ENCODE measurements around the gene CLEC14A.

The CLEC14A gene

GRCh38 chr14:38279572-38279971, 23.7 kb upstream of the CLEC14A start:
- no peak for DNase-seq (ENCODE audit: low read depth)
- no peak overlapping the region for H3K4me3 ChIP-seq (ENCODE audit: low read depth, low read length)
- TF ChIP-seq MYC (IDR thresholded peaks at IDR 0.05; ENCODE audit: low read depth, low read length), result no peak
- TF ChIP-seq CTCF (IDR thresholded peaks at IDR 0.05; ENCODE audit: low read depth, low read length), result no peak
- TF ChIP-seq, protein P1, sequence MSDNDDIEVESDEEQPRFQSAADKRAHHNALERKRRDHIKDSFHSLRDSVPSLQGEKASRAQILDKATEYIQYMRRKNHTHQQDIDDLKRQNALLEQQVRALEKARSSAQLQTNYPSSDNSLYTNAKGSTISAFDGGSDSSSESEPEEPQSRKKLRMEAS (IDR thresholded peaks at IDR 0.05; ENCODE audit: low read depth, low read length), result no peak
- TF ChIP-seq POLR2A (IDR thresholded peaks at IDR 0.05; ENCODE audit: extremely low read depth, insufficient read length), result no peak

- TF ChIP-seq POLR2A (IDR thresholded peaks at IDR 0.05; ENCODE audit: extremely low read depth, insufficient read length) (no peak), CTCF (IDR thresholded peaks at IDR 0.05; ENCODE audit: low read depth, low read length) (no peak), MYC (IDR thresholded peaks at IDR 0.05; ENCODE audit: low read depth, low read length) (no peak)
- TF ChIP-seq, protein P1 (IDR thresholded peaks at IDR 0.05; ENCODE audit: low read depth, low read length), result no peak
- no peak for DNase-seq (ENCODE audit: low read depth)
- no peak overlapping the region for H3K4me3 ChIP-seq (ENCODE audit: low read depth, low read length)
Observed at GRCh38 chr14:38278035-38278434, 22.1 kb upstream of the CLEC14A start.

DNA sequence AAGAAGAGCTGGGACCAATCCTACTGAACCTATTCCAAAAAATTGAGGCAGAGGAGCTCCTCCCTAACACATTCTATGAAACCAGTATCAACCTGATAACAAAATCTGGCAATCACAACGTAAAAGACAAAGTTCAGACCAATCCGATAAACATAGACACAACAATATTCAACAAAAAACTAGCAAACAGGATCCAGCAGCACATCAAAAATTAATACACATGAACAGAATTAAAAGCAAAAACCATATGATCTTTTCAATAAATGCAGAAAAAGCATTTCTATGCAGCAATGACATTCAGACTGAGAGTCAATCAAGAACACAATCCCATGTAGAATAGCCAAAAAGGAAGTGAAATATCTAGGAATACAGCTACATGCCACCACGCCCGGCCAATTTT, 7.0 kb upstream of the CLEC14A start:
- no peak for DNase-seq (ENCODE audit: low read depth)
- no peak for TF ChIP-seq MYC (IDR thresholded peaks at IDR 0.05; ENCODE audit: low read depth, low read length)
- TF ChIP-seq, protein P1 (IDR thresholded peaks at IDR 0.05; ENCODE audit: low read depth, low read length), result no peak
- no peak for TF ChIP-seq CTCF (IDR thresholded peaks at IDR 0.05; ENCODE audit: low read depth, low read length)
- TF ChIP-seq POLR2A (IDR thresholded peaks at IDR 0.05; ENCODE audit: extremely low read depth, insufficient read length), result no peak
- H3K4me3 ChIP-seq (ENCODE audit: low read depth, low read length), result no peak overlapping the region

DNA sequence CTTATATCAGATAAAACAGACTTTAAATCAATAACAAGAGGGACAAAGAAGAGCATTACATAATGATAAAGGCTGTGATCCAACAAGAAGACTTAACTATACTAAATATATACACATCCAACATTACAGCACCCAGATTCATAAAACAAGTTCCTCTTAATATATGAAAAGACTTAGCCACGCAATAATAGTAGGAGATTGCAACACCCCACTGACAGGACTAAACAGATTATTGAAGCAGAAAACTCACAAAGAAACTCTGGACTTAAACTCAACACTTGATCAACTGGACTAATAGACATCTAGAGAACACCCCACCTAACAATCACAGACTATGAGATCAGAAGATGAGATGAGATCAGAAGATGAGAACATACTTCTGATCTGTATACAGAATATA, 5.7 kb upstream of the CLEC14A start:
- TF ChIP-seq, protein P1 (IDR thresholded peaks at IDR 0.05; ENCODE audit: low read depth, low read length), result no peak
- peak; percentile 14 for DNase-seq (ENCODE audit: low read depth)
- no peak overlapping the region for H3K4me3 ChIP-seq (ENCODE audit: low read depth, low read length)

DNA sequence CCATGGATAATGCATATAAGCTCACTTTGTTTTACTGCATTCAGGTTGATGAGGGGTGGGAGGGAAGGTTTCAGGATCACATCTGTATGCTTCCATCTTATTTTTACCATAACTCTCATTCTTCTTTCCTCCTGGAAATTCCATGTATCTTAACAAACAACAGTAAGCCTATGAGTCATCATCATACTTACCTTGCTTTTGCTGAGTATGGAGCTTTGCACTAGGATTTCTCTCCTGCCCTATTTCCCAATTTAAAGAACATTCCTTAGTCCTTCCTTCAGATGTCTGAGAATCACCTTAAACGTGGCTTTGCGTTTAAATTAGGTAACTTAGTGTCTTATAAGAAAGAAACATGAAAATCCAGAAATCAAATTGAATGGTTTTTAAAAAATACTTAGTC, 1.6 kb upstream of the CLEC14A start:
- H3K4me3 ChIP-seq (ENCODE audit: low read depth, low read length), result no peak overlapping the region
- no peak for DNase-seq (ENCODE audit: low read depth)
- TF ChIP-seq POLR2A (IDR thresholded peaks at IDR 0.05; ENCODE audit: extremely low read depth, insufficient read length) (no peak), CTCF (IDR thresholded peaks at IDR 0.05; ENCODE audit: low read depth, low read length) (no peak), MYC (IDR thresholded peaks at IDR 0.05; ENCODE audit: low read depth, low read length) (no peak)
- TF ChIP-seq, protein P1 (IDR thresholded peaks at IDR 0.05; ENCODE audit: low read depth, low read length), result no peak

DNA sequence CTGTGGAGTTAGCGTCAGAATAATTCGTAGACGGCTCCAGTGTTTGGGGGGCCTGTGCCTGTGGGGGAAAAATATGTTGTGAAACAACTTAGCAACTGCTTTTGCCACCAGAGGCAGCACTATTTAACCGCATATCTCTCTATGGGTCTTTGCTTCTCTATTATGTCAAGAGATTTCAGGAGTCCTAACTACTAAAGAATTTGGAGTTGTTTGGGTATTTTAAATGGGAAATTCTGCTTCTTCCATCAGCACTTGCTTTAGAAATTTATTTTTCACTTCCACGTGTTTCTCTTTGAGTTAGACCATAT, 594 bp upstream of the CLEC14A start:
- DNase-seq (ENCODE audit: low read depth), result no peak
- H3K4me3 ChIP-seq (ENCODE audit: low read depth, low read length), result no peak overlapping the region
- no peak for TF ChIP-seq CTCF (IDR thresholded peaks at IDR 0.05; ENCODE audit: low read depth, low read length)
- TF ChIP-seq, protein P1 (IDR thresholded peaks at IDR 0.05; ENCODE audit: low read depth, low read length), result no peak
- TF ChIP-seq MYC (IDR thresholded peaks at IDR 0.05; ENCODE audit: low read depth, low read length), result no peak
- TF ChIP-seq POLR2A (IDR thresholded peaks at IDR 0.05; ENCODE audit: extremely low read depth, insufficient read length), result no peak
